ENCODE data around the gene NLE1. TPM values are rescaled to one million over a fixed set of nuclear protein-coding genes. Genes with fewer than 3 reads are reported as not detected.

NLE1 gene
- total and polyA plus RNA-seq, 2 of the 8 experiments (the other 6 are each of a cell fraction or from before 2014, with no cell fraction given) = 50.4 to 51.5 TPM

DNA sequence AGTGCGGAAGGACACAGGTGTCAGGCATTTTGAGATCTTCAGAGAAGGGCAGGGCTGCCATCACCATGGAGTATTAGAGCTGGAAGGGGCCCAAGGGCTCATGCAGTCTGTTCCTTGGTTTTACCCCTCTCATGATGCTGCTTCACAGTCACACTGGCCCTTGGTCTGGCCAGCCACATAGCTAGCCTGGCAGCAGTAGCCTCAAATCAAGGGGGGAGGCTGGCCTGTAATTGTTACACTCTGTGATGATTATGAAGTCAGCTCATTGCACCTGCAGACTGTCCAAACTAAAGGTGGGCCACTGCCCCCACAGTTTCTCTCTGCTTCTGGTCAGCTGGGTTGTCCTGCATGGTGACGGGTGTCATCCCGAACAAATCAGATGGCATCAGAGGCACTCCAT, 20.8 kb downstream of the NLE1 start, which contains the start of gene FNDC8:
TSS of gene FNDC8 (plus strand) at position 301 of the 400 bp plus-strand sequence. CDS start at position 380, 79 bp downstream.
- Histone ChIP-seq H3K18ac (ENCODE audit: extremely low read depth, low read length) (no peak within 1 kb of the TSS), H2BK5ac (ENCODE audit: low read depth, low read length) (no peak within 1 kb of the TSS), H3K4me3 (ENCODE audit: extremely low read depth in 1 of 4, insufficient read depth in 2 of 4, low read depth in 3 of 4, low read length in 4 of 4) (no peak within 1 kb of the TSS), H4K20me1 (replicated peaks in 1 of 2; ENCODE audit: control insufficient read depth in 1 of 2, insufficient read depth in 2 of 2, low read length in 2 of 2) (no peaks in the 10 kb centered on the region), H3K14ac (ENCODE audit: insufficient read length) (no peak within 1 kb of the TSS), H3K23ac (ENCODE audit: insufficient read length) (no peak within 1 kb of the TSS), H3K9ac (replicated peaks in 1 of 4; ENCODE audit: extremely low read depth in 1 of 4, low read depth in 3 of 4, low read length in 3 of 4) (no peak within 1 kb of the TSS), H4K5ac (ENCODE audit: insufficient read length, low read depth, low read length) (no peak within 1 kb of the TSS), H2AFZ (ENCODE audit: low read length) (no peak within 1 kb of the TSS), H2AK5ac (ENCODE audit: low read depth, low read length) (peak within 1 kb of the TSS; percentile 16; the same call in 1 of the 2 replicates), H3K79me2 (ENCODE audit: control insufficient read depth in 1 of 2, insufficient read depth in 2 of 2, low read length in 2 of 2) (no peaks in the 10 kb centered on the region), H3K36me3 (ENCODE audit: control insufficient read depth in 2 of 4, insufficient read depth in 4 of 4, low read length in 3 of 4) (no peaks in the 10 kb centered on the region), H4K91ac (replicated peaks; ENCODE audit: insufficient read length, low read length) (no peak within 1 kb of the TSS), H2BK12ac (ENCODE audit: low read depth, low read length) (peak within 1 kb of the TSS; percentile 7; the same call in 1 of the 2 replicates), H3K9me3 (ENCODE audit: insufficient read depth in 2 of 2, low read depth in 1 of 2, low read length in 1 of 2) (no peaks in the 10 kb centered on the region), H3K4ac (replicated peaks; ENCODE audit: insufficient read length, low read depth, low read length) (no peak within 1 kb of the TSS), H3K27ac (ENCODE audit: low read depth, low read length) (no peak within 1 kb of the TSS), H2BK20ac (ENCODE audit: low read length) (0 out of 2 replicates have a peak within 1 kb of the TSS, but pooled peaks have one; percentile 23), H2BK120ac (replicated peaks; ENCODE audit: low read depth, low read length) (no peak within 1 kb of the TSS), H3K23me2 (ENCODE audit: low read depth, low read length) (peaks cover 9% of the 10 kb centered on the region; the same call in 1 of the 2 replicates), H3K56ac (replicated peaks; ENCODE audit: insufficient read length, low read depth, low read length) (no peak within 1 kb of the TSS), H3K4me2 (ENCODE audit: insufficient read depth in 1 of 2, low read depth in 2 of 2, low read length in 2 of 2) (no peak within 1 kb of the TSS; a peak in 1 of 4 replicates), H4K8ac (ENCODE audit: extremely low read depth, insufficient read depth, low read length) (no peak within 1 kb of the TSS), H3K4me1 (replicated peaks in 1 of 4; ENCODE audit: control insufficient read depth in 3 of 4, insufficient read depth in 4 of 4, low read length in 3 of 4) (peaks cover 0 to 4% (median 1%) of the 10 kb centered on the region in 4 experiments; a peak in 3 of 7 replicates), H3K79me1 (ENCODE audit: low read depth, low read length) (peaks cover 2% of the 10 kb centered on the region; the same call in 1 of the 2 replicates), H3K27me3 (replicated peaks in 1 of 4; ENCODE audit: control insufficient read depth in 3 of 4, extremely low read depth in 1 of 4, insufficient read depth in 3 of 4, low read length in 3 of 4) (peaks cover 0 to 14% (median 3%) of the 10 kb centered on the region in 4 experiments; a peak in 3 of 7 replicates), H2BK15ac (ENCODE audit: low read length) (no peak within 1 kb of the TSS)
- no peak for FAIRE-seq
- no peak for DNase-seq (ENCODE audit: low read depth in 1 of 2, low spot score in 2 of 2)
- TF ChIP-seq RFX5 (IDR thresholded peaks at IDR 0.05; ENCODE audit: borderline replicate concordance, low read depth, low read length) (no peak), TCF12 (IDR thresholded peaks at IDR 0.05; ENCODE audit: low read depth, low read length) (no peak), BRCA1 (IDR thresholded peaks at IDR 0.05; ENCODE audit: low read depth, low read length) (no peak), JUND (IDR thresholded peaks at IDR 0.05; ENCODE audit: low read length) (no peak), KDM1A (IDR thresholded peaks at IDR 0.05; ENCODE audit: borderline replicate concordance, low read length) (no peak)
- 96% methylated on average over 3 of the region's 3 CpGs; no CpG with 5 or more reads in 1 of the 2 experiments for WGBS, 2 experiments (ENCODE audit: extremely low coverage in 1 of 2, insufficient coverage in 1 of 2, insufficient read length in 1 of 2, insufficient replicate concordance in 2 of 2, low coverage in 1 of 2, low lambda C conversion rate in 2 of 2, missing lambda C conversion rate in 1 of 2)
- CTCF ChIA-PET (ENCODE audit: partially characterized antibody) = interaction anchor here (1.0 to 4.0 kb wide), 4 partner anchors 19 to 41 kb away, joined by 4 to 26 read pairs (median 6); partner anchors contain the start of gene NLE1
- POLR2A ChIA-PET (ENCODE audit: partially characterized antibody) = interaction anchor here (0.7 to 5.6 kb wide), 5 partner anchors 8 to 141 kb away, joined by 3 to 46 read pairs (median 5); partner anchors contain the start of gene LIG3
